Ovary (tissue), 9 donors: ENCODE measurements around the gene BCAN. TPM values are rescaled to one million over a fixed set of nuclear protein-coding genes. Genes with fewer than 3 reads are reported as not detected.

Source experiments
- DNase-seq, 5 donors: peaks; one replicate each; pipeline ENCODE4 v3.0.0-alpha.2; 2019 to 2020
- H3K27ac ChIP-seq, 2 donors: fragments of 200-600 bp; one replicate each; pipeline versions ENCODE4 v1.5.1 to v1.8.0; 2019 to 2022
- H3K27me3 ChIP-seq: fragments of 200-600 bp; one replicate; pipeline ENCODE4 v1.8.0; 2022
- H3K36me3 ChIP-seq: fragments of 200-600 bp; sonication (generic); one replicate; pipeline ENCODE4 v1.5.1; 2019
- H3K4me1 ChIP-seq: one replicate; pipeline ENCODE4 v1.8.1; 2013; ENCODE audit warnings: mild to moderate bottlenecking, moderate library complexity; ENCODE audit not compliant: insufficient read depth
- H3K4me3 ChIP-seq: fragments of 200-600 bp; sonication (generic); one replicate; pipeline ENCODE4 v1.5.1; 2017
- H3K9me3 ChIP-seq, 2 donors: fragments of 200-600 bp in 1 of 2; sonication (generic) in 1 of 2; one replicate each; pipeline versions ENCODE4 v1.5.1 to v1.8.1; 2013 to 2019; ENCODE audit warnings: mild to moderate bottlenecking in 1 of 2, moderate library complexity in 1 of 2
- EP300 ChIP-seq: sonication (generic); formaldehyde crosslinking; IDR thresholded peaks from one replicate; pipeline ENCODE4 v1.6.1; 2017; ENCODE audit warnings: antibody characterized with exemption
- POLR2A ChIP-seq: fragments of 450-650 bp; IDR thresholded peaks from one replicate; pipeline ENCODE4 v1.6.1; 2017; ENCODE audit warnings: antibody characterized with exemption, mild to moderate bottlenecking, moderate library complexity
- WGBS, 3 donors: extraction: QIAGEN DNeasy Blood & Tissue Kit in 1 of 3; methylation state at CpG; one replicate each; pipeline versions ENCODE4 v1.1.5 to v1.1.7; 2013 to 2017; 5-methylcytosine and 5-hydroxymethylcytosine counted together
- intact Hi-C, 4 donors: fragments of 100-400 bp; cut with DNase I; formaldehyde crosslinking; loops; one replicate each; pipeline versions ENCODE4 v1.11.0 to v1.15.1; 2022 to 2023
- polyA plus RNA-seq, 2 donors: library from polyadenylated mRNA; stranded (reverse); fragments of 200-250 nt in 1 of 2; fragments of 350-450 nt in 1 of 2; fragmentation: Illumina TruSeq in 1 of 2; extraction: RNeasy Lipid Tissue Mini Kit (QIAGEN cat#74804) in 1 of 2; gene quantifications; one replicate each; pipeline ENCODE4 v1.2.3, GENCODE V29; 2013 to 2014
- total RNA-seq, 7 donors: library from RNA; depleted of rRNA in 2 of 7; stranded (reverse); fragments of >200 nt in 2 of 7; fragmentation: NEBNext Ultra II Directional in 3 of 7; extraction: Animal tissue kit (Norgen Biotek cat#: 25700) in 3 of 7; gene quantifications; one replicate each; pipeline versions ENCODE4 v1.1.0 to v1.2.4, GENCODE V29; 2016 to 2023
- TF ChIP-seq, protein P1 (sequence below), 3 donors: fragments of 450-650 bp in 2 of 3; fragments of 200-600 bp in 1 of 3; IDR thresholded peaks; one replicate each; pipeline versions ENCODE4 v1.5.1 to v1.8.0; 2016 to 2022; ENCODE audit warnings: antibody characterized with exemption in 3 of 3, mild to moderate bottlenecking in 1 of 3
- donor health status: DM: no; HTN: no; CAD: no; lungs with moderate emphysema.
- donor health status: DM: no; HTN: no; CAD: no.
- donor health status: Bipolar disorder and iron deficiency.
- donor health status: DM: yes; HTN: yes; CAD: no.
- donor health status: DM: no; HTN: no; CAD: no.
- donor health status: DM: yes; HTN: yes; CAD: no.

BCAN gene
- total and polyA plus RNA-seq, 9 donors: 0.11 to 2.2 (median 0.39) TPM; not detected in 3

DNA sequence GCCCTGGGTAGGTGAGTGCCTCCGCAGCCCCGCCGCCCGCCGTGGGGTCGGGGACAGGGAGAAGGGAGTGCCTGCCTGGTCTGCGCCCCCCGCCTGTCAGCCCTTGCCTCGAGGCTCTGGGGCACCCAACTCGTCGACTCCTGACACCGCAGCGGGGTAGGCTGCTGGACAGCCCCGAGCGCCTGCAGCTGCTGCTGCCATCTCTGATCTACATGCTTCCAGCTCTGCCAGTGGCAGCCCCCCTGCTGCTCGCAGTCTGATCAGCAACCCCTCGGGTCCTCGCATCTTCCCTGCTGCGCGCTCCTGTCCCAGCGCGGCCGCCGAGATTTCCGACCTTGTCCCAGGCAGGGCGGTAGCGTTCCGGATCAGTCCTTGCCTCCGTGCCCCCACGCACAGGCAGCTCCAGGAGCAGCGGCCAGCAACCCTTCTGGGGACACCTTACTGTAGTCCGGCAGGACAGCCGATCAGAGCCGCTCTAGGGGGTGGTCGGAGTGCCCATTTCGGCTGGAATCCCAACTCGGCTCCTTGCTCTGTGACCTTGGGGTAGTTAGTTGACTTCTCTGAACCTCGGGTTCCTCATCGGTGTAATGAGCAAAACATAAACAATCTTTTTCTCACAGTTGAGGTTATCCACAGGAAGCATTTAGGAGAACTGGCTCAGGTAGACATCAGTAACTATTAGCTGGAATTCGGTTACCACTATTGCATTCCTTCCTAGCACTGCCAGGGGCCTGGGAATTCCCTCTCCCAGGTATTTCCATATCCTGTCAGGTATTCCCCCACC lies 540 bp downstream of the BCAN start:
- H3K4me1 ChIP-seq: peaks cover 2% of the 10 kb centered on the region
- intact Hi-C loops: no loop called here
- no peak for TF ChIP-seq POLR2A
- TF ChIP-seq, protein P1, sequence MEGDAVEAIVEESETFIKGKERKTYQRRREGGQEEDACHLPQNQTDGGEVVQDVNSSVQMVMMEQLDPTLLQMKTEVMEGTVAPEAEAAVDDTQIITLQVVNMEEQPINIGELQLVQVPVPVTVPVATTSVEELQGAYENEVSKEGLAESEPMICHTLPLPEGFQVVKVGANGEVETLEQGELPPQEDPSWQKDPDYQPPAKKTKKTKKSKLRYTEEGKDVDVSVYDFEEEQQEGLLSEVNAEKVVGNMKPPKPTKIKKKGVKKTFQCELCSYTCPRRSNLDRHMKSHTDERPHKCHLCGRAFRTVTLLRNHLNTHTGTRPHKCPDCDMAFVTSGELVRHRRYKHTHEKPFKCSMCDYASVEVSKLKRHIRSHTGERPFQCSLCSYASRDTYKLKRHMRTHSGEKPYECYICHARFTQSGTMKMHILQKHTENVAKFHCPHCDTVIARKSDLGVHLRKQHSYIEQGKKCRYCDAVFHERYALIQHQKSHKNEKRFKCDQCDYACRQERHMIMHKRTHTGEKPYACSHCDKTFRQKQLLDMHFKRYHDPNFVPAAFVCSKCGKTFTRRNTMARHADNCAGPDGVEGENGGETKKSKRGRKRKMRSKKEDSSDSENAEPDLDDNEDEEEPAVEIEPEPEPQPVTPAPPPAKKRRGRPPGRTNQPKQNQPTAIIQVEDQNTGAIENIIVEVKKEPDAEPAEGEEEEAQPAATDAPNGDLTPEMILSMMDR (IDR thresholded peaks at IDR 0.05): no peak
- no peak for TF ChIP-seq EP300
- H3K27me3 ChIP-seq: no peaks in the 10 kb centered on the region
- H3K36me3 ChIP-seq: no peaks in the 10 kb centered on the region
- H3K9me3 ChIP-seq: no peaks in the 10 kb centered on the region
- DNase-seq: no peak
- 7 to 25% (median 12%) methylated on average over 38 to 40 of the region's 40 CpGs for WGBS, 3 donors
- H3K4me3 ChIP-seq: peak overlapping the region; percentile 39
- no peak overlapping the region for H3K27ac ChIP-seq

DNA sequence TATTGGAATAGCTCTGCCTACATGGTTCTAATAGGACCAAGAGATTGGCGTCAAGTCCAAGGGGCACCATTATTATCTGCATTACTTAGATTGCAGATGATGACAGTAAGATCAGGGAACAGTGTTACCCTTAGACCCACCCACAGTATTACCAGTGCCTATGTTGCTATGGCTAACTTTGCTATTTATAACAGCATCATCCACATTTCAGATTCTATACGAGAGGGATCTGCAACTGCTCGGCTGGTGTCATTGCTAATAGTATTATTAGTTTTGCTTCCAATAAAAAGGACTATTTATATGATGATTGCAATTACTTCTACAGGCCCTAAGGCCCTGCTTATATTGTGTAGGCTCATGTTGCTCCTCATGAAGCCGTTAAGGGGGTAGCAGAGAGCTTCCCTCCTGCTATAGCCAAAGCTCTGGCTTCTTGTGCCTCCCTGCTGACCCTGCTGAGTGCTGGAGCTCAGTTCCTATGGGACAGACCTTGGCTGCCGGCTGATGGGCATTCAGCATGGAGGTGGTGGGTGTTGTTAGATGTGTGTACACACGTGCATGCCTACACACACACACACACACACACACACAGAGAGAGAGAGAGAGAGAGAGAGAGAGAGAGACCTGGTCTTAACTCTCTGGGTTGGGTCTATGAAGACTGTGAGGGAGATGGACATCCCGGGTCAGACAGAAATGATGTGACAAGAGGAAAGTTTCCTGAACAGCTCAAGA lies 1.3 kb downstream of the BCAN start:
- TF ChIP-seq, protein P1 (IDR thresholded peaks at IDR 0.05): no peak
- no peak for TF ChIP-seq POLR2A
- no peak for TF ChIP-seq EP300
- WGBS, 3 donors: 52 to 68% (median 64%) methylated on average over 6 to 7 of the region's 7 CpGs
- intact Hi-C loops: no loop called here

DNA sequence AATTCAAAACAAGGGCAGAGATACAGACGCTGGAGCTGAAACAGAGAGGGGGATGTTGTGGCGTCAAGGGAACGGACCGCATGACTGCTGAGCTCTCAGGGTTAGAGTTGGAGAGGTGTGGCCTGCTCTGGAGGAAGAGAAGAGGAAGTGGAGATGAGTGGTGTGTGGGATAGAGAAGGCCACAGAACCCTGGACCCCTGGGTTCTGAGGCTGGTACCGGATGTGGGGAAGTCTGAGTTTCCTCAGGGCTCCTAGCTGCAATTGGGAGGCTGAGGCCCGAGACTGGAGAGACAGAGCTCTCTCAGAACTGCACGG lies 1.8 kb downstream of the BCAN start:
- H3K27me3 ChIP-seq: no peaks in the 10 kb centered on the region
- intact Hi-C loops: no loop called here
- H3K4me1 ChIP-seq: peaks cover 2% of the 10 kb centered on the region
- H3K27ac ChIP-seq: no peak overlapping the region
- WGBS, 3 donors: 71 to 77% (median 76%) methylated on average over 7 of the region's 7 CpGs
- no peaks in the 10 kb centered on the region for H3K36me3 ChIP-seq
- no peak for DNase-seq
- TF ChIP-seq, protein P1 (IDR thresholded peaks at IDR 0.05): no peak
- TF ChIP-seq EP300: no peak
- no peak for TF ChIP-seq POLR2A
- H3K4me3 ChIP-seq: no peak overlapping the region
- no peaks in the 10 kb centered on the region for H3K9me3 ChIP-seq

More for the DNA sequence above, 1.3 kb downstream of the BCAN start:
- no peaks in the 10 kb centered on the region for H3K9me3 ChIP-seq
- no peak overlapping the region for H3K4me3 ChIP-seq
- peaks cover 2% of the 10 kb centered on the region for H3K4me1 ChIP-seq
- no peak overlapping the region for H3K27ac ChIP-seq
- no peak for DNase-seq
- no peaks in the 10 kb centered on the region for H3K27me3 ChIP-seq
- H3K36me3 ChIP-seq: no peaks in the 10 kb centered on the region

DNA sequence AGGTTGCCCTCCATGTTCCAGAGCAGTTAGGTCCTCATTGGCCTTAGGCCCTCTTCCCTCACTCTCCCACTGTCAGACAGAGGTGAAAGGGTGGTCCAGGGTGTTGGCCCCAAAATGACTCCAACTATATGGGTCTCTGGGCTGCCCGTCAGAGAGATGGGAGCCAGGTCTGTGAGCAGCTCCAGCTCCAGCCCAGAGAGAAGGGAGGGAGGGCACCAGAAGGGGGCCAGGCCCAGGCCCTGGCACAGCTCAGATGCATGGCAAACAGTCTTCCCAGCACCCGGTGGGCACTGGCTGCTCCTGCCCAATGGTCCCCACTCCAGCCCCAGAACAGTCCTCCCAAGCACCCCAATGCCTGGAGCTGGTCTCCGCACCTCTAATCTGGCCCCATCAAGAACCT lies 2.2 kb downstream of the BCAN start:
- DNase-seq: no peak
- Histone ChIP-seq H3K27me3 (no peaks in the 10 kb centered on the region), H3K4me3 (no peak overlapping the region), H3K27ac (no peak overlapping the region), H3K36me3 (no peaks in the 10 kb centered on the region), H3K9me3 (no peaks in the 10 kb centered on the region), H3K4me1 (peaks cover 2% of the 10 kb centered on the region)
- no peak for TF ChIP-seq POLR2A
- TF ChIP-seq, protein P1 (IDR thresholded peaks at IDR 0.05): no peak
- intact Hi-C loops: no loop called here
- 67 to 83% (median 72%) methylated on average over 3 of the region's 3 CpGs for WGBS, 3 donors
